ENCODE measurements around the gene LGSN.
"Not testable (repeated sequence)": the region's sequence is repeated elsewhere in the genome, so short reads cannot be mapped to it uniquely, and the experiment has no call there.

LGSN gene, protein sequence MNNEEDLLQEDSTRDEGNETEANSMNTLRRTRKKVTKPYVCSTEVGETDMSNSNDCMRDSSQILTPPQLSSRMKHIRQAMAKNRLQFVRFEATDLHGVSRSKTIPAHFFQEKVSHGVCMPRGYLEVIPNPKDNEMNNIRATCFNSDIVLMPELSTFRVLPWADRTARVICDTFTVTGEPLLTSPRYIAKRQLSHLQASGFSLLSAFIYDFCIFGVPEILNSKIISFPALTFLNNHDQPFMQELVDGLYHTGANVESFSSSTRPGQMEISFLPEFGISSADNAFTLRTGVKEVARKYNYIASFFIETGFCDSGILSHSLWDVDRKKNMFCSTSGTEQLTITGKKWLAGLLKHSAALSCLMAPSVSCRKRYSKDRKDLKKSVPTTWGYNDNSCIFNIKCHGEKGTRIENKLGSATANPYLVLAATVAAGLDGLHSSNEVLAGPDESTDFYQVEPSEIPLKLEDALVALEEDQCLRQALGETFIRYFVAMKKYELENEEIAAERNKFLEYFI

DNA sequence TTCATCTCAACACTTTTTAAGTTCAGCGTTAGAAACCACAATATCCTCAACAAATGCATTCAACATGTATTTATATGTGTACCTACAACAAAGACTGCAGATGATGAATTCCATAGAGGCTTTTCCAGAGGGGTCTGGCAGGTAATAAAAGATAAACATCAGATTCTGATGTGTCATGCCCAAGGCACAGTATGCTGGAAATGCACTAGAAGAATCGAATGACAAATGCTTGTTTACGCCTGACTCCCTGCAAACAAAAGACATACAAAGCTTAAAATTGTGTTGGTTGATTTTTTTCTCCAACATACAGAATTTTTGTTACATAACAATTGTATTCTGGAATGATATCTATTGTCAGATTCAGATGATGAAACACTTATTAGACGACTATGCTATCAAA, at the start of gene LGSN:
LGSN (minus strand) TSS at position 45 of the 400 bp plus-strand sequence; CDS start at position 5, 40 bp downstream.
- Mint-ChIP-seq H3K27ac (no peak within 1 kb of the TSS), H3K4me1 (no peaks in the 10 kb centered on the region), H3K9me3 (peaks cover 12% of the 10 kb centered on the region), H3K4me3 (no peak within 1 kb of the TSS), H3K36me3 (no peaks in the 10 kb centered on the region), H3K27me3 (peaks cover 5% of the 10 kb centered on the region)

DNA sequence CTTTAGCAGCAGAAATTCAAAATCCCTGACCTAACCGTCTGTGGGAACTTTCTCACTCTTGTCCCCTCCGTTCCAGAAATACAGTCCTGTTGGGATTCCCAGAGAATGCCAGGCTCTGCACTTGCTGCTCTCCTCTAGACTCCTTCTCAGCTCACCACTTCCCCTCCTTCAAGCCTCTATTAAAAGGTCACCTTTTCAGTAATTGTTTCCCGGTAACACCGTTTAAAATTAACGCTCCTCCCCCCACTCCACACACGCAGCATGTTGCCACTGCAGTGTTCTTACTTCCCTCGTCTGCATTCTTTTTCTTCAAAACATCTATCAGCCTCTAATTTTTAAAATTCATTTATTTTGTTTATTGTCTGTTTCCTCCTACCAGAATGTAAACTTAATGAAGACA, 48.6 kb upstream of the LGSN start:
- no peak overlapping the region for H3K27ac Mint-ChIP-seq
- no peaks in the 10 kb centered on the region for H3K27me3 Mint-ChIP-seq
- no peaks in the 10 kb centered on the region for H3K4me1 Mint-ChIP-seq
- H3K4me3 Mint-ChIP-seq, result no peak overlapping the region
- peaks cover 4% of the 10 kb centered on the region for H3K9me3 Mint-ChIP-seq
- H3K36me3 Mint-ChIP-seq, result no peaks in the 10 kb centered on the region

DNA sequence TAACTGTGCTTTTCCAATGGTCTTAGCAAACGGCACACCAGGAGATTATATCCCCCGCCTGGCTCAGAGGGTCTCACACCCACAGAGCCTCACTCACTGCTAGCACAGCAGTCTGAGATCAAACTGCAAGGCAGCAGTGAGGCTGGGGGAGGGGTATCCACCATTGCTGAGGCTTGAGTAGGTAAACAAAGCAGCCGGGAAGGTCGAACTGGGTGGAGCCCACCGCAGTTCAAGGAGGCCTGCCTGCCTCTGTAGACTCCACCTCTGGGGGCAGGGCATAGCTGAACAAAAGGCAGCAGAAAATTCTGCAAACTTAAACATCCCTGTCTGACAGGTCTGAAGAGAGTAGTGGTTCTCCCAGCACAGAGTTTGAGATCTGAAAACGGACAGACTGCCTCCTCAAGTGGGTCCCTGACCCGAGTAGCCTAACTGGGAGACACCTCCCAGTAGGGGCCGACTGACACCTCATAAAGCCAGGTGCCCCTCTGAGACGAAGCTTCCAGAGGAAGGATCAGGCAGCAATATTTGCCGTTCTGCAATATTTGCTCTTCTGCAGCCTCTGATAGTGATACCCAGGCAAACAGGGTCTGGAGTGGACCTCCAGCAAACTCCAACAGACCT, 42.8 kb upstream of the LGSN start:
- not testable (repeated sequence) for H3K27me3 Mint-ChIP-seq, H3K4me1 Mint-ChIP-seq, H3K27ac Mint-ChIP-seq, H3K9me3 Mint-ChIP-seq, H3K4me3 Mint-ChIP-seq, H3K36me3 Mint-ChIP-seq

DNA sequence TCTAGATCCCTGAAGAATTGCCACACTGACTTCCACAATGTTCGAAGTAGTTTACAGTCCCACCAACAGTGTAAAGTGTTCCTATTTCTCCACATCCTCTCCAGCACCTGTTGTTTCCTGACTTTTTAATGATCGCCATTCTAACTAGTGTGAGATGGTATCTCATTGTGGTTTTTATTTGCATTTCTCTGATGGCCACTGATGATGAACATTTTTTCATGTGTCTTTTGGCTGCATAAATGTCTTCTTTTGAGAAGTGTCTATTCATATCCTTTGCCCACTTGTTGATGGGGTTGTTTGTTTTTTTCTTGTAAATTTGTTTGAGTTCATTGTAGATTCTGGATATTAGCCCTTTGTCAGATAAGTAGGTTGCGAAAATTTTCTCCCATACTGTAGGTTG, 37.6 kb upstream of the LGSN start:
- H3K9me3 Mint-ChIP-seq, result peaks cover 11% of the 10 kb centered on the region
- H3K4me3 Mint-ChIP-seq, H3K36me3 Mint-ChIP-seq, H3K27ac Mint-ChIP-seq, H3K4me1 Mint-ChIP-seq, H3K27me3 Mint-ChIP-seq: not testable (repeated sequence)

DNA sequence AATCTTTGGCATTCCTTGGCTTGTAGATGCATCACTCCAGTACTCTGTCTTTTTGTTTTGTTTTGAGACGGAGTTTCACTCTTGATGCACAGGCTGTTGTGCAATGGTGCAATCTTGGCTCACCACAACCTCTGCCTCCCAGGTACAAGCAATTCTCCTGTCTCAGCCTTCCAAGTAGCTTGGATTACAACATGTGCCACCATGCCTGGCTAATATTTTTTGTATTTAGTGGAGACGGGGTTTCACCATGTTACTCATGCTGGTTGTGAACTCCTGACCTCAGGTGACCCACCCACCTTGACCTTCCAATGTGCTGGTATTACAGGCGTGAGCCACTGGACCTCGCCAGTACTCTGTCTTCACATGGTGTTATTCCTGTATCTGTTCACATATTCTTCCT, 35.8 kb upstream of the LGSN start:
- peaks cover 11% of the 10 kb centered on the region for H3K4me1 Mint-ChIP-seq
- no peak overlapping the region for H3K4me3 Mint-ChIP-seq
- peaks cover 11% of the 10 kb centered on the region for H3K9me3 Mint-ChIP-seq
- H3K36me3 Mint-ChIP-seq, result no peaks in the 10 kb centered on the region
- H3K27ac Mint-ChIP-seq, result no peak overlapping the region
- peaks cover 16% of the 10 kb centered on the region for H3K27me3 Mint-ChIP-seq

DNA sequence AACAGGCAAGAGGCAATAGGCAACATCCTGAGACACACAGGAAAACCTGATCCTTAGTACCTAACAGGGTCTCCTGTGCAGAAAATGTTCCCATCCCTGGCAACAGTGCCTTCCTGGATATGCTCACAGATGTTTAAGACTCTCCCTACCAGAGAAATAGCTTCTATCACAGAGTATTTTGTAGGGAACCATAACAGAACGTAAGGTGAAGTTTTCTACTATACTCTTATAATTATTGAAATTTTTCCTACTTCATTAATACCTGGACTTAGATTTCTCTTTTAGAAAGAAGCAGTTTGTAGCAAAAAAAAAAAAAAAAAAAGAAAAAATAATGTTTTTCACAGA, 33.5 kb upstream of the LGSN start:
- H3K4me1 Mint-ChIP-seq, result peaks cover 11% of the 10 kb centered on the region
- H3K36me3 Mint-ChIP-seq, result no peaks in the 10 kb centered on the region
- H3K4me3 Mint-ChIP-seq, result no peak overlapping the region
- H3K9me3 Mint-ChIP-seq, result peaks cover 11% of the 10 kb centered on the region
- peaks cover 18% of the 10 kb centered on the region for H3K27me3 Mint-ChIP-seq
- H3K27ac Mint-ChIP-seq, result no peak overlapping the region

DNA sequence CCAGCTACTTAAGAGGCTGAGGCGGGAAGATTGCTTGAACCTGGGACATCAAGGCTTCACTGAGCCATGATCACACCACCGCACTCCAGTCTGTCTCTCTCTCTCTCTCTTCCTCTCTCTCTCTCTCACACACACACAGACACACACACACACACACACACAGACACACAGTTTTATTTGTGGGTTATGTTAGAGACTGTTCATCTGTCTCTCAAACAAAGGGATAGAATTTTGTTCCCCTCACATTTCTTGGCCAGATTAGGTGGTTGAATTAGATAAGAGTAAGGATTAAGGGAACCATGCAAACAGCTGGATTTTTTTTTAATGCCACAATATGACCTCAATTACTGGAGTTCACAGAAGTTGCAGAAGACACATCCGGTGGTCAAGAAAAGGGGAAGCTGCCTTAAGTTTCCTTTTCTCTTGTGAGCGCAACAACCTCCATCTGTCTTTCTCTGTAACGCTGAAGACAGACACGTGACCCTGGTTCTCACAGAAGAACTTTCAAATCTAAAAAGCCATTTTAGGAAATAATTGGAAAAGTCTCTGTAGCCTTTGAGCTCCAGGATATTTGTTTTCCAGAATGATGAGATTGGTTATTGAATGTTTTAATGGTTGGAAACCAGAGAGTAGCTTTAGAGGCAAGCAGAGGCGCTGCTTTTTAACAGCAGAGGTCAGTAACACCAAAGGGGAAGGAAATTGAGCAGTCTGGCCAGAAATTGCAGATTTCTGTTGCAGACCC, 32.9 kb upstream of the LGSN start:
- H3K4me3 Mint-ChIP-seq, result no peak overlapping the region

DNA sequence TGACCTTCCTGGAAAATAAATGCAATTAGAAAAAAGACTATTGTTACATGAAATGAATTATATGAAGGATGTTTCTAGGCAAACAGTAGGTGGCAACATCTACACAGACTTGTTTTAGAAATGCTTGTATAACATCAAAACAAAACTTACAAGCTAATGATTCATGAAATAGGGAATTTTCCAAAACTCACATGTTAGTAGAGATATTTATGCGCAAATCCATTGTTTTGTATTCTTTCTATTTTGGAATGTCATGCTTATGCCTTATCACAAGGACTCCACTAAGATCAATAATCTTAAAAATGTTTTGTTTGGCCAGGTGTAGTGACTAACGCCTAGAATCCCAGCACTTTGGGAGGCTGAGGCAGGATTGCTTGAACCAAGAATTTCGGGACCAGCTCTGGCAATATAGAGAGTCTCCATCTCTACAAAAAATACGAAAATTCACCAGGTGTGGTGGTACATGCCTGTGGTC, 32.3 kb upstream of the LGSN start:
- H3K9me3 Mint-ChIP-seq, result peaks cover 11% of the 10 kb centered on the region
- H3K36me3 Mint-ChIP-seq, result no peaks in the 10 kb centered on the region
- peaks cover 20% of the 10 kb centered on the region for H3K27me3 Mint-ChIP-seq
- H3K4me1 Mint-ChIP-seq, result peaks cover 11% of the 10 kb centered on the region
- H3K4me3 Mint-ChIP-seq, result no peak overlapping the region
- H3K27ac Mint-ChIP-seq, result no peak overlapping the region

More for the DNA sequence above, 32.9 kb upstream of the LGSN start:
- peaks cover 11% of the 10 kb centered on the region for H3K4me1 Mint-ChIP-seq
- H3K27me3 Mint-ChIP-seq, result peaks cover 20% of the 10 kb centered on the region
- H3K27ac Mint-ChIP-seq, result no peak overlapping the region
- peaks cover 11% of the 10 kb centered on the region for H3K9me3 Mint-ChIP-seq
- no peaks in the 10 kb centered on the region for H3K36me3 Mint-ChIP-seq

DNA sequence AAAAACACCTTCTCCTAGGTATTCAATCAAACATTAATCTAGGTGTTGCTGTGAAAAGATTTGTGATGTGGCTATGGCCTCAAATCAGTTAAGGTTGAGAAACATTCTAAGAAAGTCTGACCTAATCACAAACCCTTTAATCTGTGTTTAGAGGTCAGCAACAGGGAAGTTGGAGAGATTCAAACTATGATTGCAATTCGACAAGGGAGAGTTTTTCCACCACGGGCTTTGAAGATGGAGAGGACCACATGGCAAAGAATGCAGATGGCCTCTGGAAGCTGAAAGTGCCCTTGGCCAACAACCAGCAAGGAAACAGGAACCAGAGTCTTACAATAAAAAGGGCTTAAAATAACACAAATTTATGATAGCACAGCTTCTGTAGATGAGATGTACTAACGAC, 29.6 kb upstream of the LGSN start:
- H3K4me1 Mint-ChIP-seq, result peaks cover 11% of the 10 kb centered on the region
- H3K36me3 Mint-ChIP-seq, result no peaks in the 10 kb centered on the region
- no peak overlapping the region for H3K27ac Mint-ChIP-seq
- H3K27me3 Mint-ChIP-seq, result peaks cover 15% of the 10 kb centered on the region
- H3K9me3 Mint-ChIP-seq, result peaks cover under 1% of the 10 kb centered on the region
- no peak overlapping the region for H3K4me3 Mint-ChIP-seq

DNA sequence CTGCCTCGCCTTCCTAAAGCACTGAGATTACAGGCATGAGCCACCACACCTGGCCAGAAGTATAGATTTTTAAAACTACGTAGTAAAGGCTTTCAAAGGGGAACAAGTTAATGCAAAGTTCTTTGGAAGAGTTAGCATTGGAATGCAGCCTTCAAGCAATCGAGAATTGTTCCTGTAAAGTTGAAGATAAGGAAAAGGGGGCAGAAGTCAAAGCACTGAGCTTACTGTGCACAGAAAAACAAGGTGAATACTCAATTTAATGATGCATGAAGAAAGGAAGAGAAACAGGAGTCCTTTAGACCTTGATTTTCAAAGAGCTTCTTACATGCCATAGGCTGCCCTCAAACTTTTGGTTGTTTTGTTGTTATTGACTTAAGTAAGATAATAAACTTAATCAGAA, 29.1 kb upstream of the LGSN start:
- Mint-ChIP-seq H3K4me3 (no peak overlapping the region), H3K27ac (no peak overlapping the region), H3K4me1 (peaks cover 11% of the 10 kb centered on the region), H3K27me3 (peaks cover 18% of the 10 kb centered on the region), H3K36me3 (no peaks in the 10 kb centered on the region), H3K9me3 (no peaks in the 10 kb centered on the region)

DNA sequence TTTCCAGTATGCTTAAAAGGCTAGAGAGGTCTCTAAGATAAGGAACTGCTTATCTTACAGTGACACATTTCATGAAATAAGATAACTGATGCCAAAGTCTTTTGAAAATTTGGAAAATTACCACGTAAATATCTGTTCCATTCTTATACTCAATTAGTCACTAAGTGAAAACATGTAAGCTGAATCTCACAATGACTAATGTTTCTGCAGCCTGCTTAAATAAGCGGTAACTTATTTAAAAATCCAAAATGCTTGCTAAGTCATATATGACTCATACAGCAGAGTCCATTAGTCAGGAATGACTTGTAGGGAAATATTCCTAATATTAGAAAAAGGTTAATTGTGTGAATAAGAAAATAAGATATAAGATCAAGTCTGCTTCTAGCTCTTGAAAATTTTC, 27.8 kb upstream of the LGSN start:
- peaks cover 7% of the 10 kb centered on the region for H3K4me1 Mint-ChIP-seq
- H3K27ac Mint-ChIP-seq, result no peak overlapping the region

DNA sequence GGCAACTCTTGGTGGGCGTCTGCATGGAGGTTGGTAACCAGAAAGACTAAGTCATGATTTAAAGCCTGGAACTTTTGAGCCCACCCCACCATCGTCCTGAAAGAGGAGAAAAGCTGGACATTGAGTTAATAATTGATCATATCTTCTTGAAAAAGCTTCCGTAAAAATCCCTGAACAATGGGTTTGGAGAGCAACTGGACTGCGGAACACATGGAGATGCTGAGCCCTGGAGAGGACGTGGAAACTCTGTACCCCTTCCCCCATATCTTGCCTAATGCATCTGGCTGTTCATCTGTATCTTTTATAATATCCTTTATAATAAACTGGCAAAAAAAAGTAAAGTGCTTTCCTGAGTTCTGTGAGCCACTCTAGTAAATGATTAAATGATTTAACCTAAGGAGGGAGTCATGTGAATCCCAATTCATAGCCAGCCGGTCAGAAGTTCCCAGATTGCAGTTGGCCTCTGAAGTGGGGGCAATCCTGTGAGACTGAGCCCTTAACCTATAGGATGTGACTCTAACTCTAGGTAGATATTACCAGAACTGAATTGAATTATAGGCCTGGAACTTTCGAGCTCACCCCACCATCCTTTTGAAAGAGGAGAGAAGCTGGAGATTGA, 26.5 kb upstream of the LGSN start:
- Mint-ChIP-seq H3K27me3 (peaks cover 10% of the 10 kb centered on the region), H3K4me3 (no peak overlapping the region)

More for the DNA sequence above, 27.8 kb upstream of the LGSN start:
- Mint-ChIP-seq H3K36me3 (no peaks in the 10 kb centered on the region), H3K9me3 (no peaks in the 10 kb centered on the region), H3K27me3 (peaks cover 17% of the 10 kb centered on the region), H3K4me3 (no peak overlapping the region)

DNA sequence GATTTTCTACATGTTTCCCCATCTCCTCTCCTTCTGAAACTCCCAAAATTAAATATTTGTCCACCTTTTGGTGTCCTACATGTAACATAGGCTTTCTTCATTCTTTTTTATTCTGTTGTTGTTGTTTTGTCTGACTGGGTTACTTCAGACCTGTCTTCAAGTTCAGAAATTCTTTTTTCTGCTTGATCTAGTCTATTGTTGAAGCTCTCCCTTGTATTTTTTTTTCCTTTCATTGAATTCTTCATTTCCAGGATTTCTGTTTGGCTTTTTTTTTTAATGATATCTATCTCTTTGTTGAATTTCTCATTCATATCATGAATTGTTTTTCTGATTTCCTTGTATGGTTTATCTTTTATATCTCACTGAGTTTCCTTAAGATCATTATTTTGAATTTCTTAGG, 20.6 kb upstream of the LGSN start:
- Mint-ChIP-seq H3K9me3 (peaks cover 19% of the 10 kb centered on the region), H3K27me3 (peaks cover 4% of the 10 kb centered on the region), H3K27ac (no peak overlapping the region), H3K4me1 (no peaks in the 10 kb centered on the region), H3K4me3 (no peak overlapping the region), H3K36me3 (peaks cover 1% of the 10 kb centered on the region)

More for the DNA sequence above, 26.5 kb upstream of the LGSN start:
- Mint-ChIP-seq H3K27ac (no peak overlapping the region), H3K4me1 (no peaks in the 10 kb centered on the region), H3K9me3 (no peaks in the 10 kb centered on the region), H3K36me3 (no peaks in the 10 kb centered on the region)

DNA sequence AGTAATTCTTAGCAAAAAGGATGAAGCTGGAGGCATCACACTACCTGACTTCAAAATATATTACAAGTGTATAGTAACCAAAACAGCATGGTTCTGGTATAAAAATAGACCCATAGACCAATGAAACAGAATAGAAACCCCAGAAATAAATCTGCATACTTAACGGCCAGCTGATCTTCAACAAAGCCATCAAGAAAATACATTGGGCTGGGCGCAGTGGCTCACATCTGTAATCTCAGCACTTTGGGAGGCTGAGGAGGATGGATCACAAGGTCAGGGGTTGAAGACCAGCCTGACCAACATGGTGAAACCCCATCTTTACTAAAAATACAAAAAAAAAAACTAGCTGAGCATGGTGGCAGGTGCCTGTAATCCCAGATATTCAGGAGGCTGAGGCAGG, 14.9 kb upstream of the LGSN start:
- H3K4me1 Mint-ChIP-seq, H3K4me3 Mint-ChIP-seq, H3K36me3 Mint-ChIP-seq, H3K27me3 Mint-ChIP-seq, H3K27ac Mint-ChIP-seq: not testable (repeated sequence)
- H3K9me3 Mint-ChIP-seq, result peaks cover 12% of the 10 kb centered on the region

DNA sequence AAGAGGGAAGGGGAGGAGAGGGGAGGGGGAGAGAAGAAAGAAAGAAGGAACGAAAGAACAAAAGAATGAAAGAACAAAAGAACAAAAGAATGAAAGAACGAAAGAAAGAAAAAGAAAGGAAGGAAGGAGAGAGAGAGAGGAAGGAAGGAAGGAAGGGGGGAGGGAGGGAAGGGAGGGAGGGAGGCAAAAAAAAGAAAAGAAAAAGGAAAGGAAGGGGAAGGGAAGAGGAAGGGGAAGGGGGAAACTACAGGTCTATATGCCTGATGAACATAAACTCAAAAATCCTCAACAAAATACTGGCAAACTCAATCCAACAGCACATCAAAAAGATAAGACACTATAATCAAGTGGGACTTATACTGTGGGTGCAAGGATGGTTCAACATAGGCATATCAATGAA, 13.7 kb upstream of the LGSN start:
- Mint-ChIP-seq H3K4me1 (no peaks in the 10 kb centered on the region), H3K4me3 (no peak overlapping the region), H3K36me3 (no peaks in the 10 kb centered on the region), H3K27me3 (no peaks in the 10 kb centered on the region), H3K27ac (no peak overlapping the region), H3K9me3 (peaks cover 7% of the 10 kb centered on the region)
